ENCODE measurements around the gene STPG2.

Gene STPG2

GRCh38 chr4:97774347-97774989 is 368.8 kb downstream of the STPG2 start:
- Histone ChIP-seq H3K4me3 (ENCODE audit: low read depth in 1 of 2, low read length in 2 of 2) (no peak overlapping the region), H3K9me3 (ENCODE audit: low read length) (no peaks in the 10 kb centered on the region), H3K9ac (ENCODE audit: low read length) (no peak overlapping the region), H3K27me3 (ENCODE audit: control insufficient read depth in 1 of 2, insufficient read depth in 2 of 2, low read length in 2 of 2) (no peaks in the 10 kb centered on the region), H3K36me3 (ENCODE audit: insufficient read depth, low read length) (no peaks in the 10 kb centered on the region), H3K4me1 (ENCODE audit: insufficient read depth, low read length) (no peaks in the 10 kb centered on the region), H3K27ac (ENCODE audit: low read depth, low read length) (no peak overlapping the region)

GRCh38 chr4:97770222-97770621 is 373.1 kb downstream of the STPG2 start:
- Histone ChIP-seq H3K36me3 (ENCODE audit: insufficient read depth, low read length) (no peaks in the 10 kb centered on the region), H3K4me3 (ENCODE audit: low read depth in 1 of 2, low read length in 2 of 2) (no peak overlapping the region), H3K9me3 (ENCODE audit: low read length) (no peaks in the 10 kb centered on the region), H3K4me1 (ENCODE audit: insufficient read depth, low read length) (no peaks in the 10 kb centered on the region), H3K27me3 (ENCODE audit: control insufficient read depth in 1 of 2, insufficient read depth in 2 of 2, low read length in 2 of 2) (no peaks in the 10 kb centered on the region), H3K27ac (ENCODE audit: low read depth, low read length) (no peak overlapping the region), H3K9ac (ENCODE audit: low read length) (no peak overlapping the region)

GRCh38 chr4:97762115-97762512 is 381.2 kb downstream of the STPG2 start:
- no peak overlapping the region for H3K27ac ChIP-seq (ENCODE audit: low read depth, low read length)
- H3K36me3 ChIP-seq (ENCODE audit: insufficient read depth, low read length), result no peaks in the 10 kb centered on the region
- no peak overlapping the region for H3K4me3 ChIP-seq (ENCODE audit: low read depth in 1 of 2, low read length in 2 of 2)
- no peak overlapping the region for H3K9ac ChIP-seq (ENCODE audit: low read length)
- no peaks in the 10 kb centered on the region for H3K9me3 ChIP-seq (ENCODE audit: low read length)
- no peaks in the 10 kb centered on the region for H3K27me3 ChIP-seq (ENCODE audit: control insufficient read depth in 1 of 2, insufficient read depth in 2 of 2, low read length in 2 of 2)
- no peaks in the 10 kb centered on the region for H3K4me1 ChIP-seq (ENCODE audit: insufficient read depth, low read length)

- H3K9me3 ChIP-seq (ENCODE audit: low read length), result no peaks in the 10 kb centered on the region
- H3K27me3 ChIP-seq (ENCODE audit: control insufficient read depth in 1 of 2, insufficient read depth in 2 of 2, low read length in 2 of 2), result no peaks in the 10 kb centered on the region
- H3K27ac ChIP-seq (ENCODE audit: low read depth, low read length), result no peak overlapping the region
- H3K9ac ChIP-seq (ENCODE audit: low read length), result no peak overlapping the region
- H3K36me3 ChIP-seq (ENCODE audit: insufficient read depth, low read length), result no peaks in the 10 kb centered on the region
- H3K4me3 ChIP-seq (ENCODE audit: low read depth in 1 of 2, low read length in 2 of 2), result no peak overlapping the region
- no peaks in the 10 kb centered on the region for H3K4me1 ChIP-seq (ENCODE audit: insufficient read depth, low read length)
Observed at GRCh38 chr4:97761445-97762114, 381.7 kb downstream of the STPG2 start.

GRCh38 chr4:97759785-97760184 is 383.5 kb downstream of the STPG2 start:
- H3K4me3 ChIP-seq (ENCODE audit: low read depth in 1 of 2, low read length in 2 of 2), result no peak overlapping the region
- H3K4me1 ChIP-seq (ENCODE audit: insufficient read depth, low read length), result no peaks in the 10 kb centered on the region
- no peak overlapping the region for H3K9ac ChIP-seq (ENCODE audit: low read length)

GRCh38 chr4:97752599-97752998 is 390.7 kb downstream of the STPG2 start:
- H3K4me3 ChIP-seq (ENCODE audit: low read depth in 1 of 2, low read length in 2 of 2), result no peak overlapping the region
- no peaks in the 10 kb centered on the region for H3K36me3 ChIP-seq (ENCODE audit: insufficient read depth, low read length)
- no peaks in the 10 kb centered on the region for H3K4me1 ChIP-seq (ENCODE audit: insufficient read depth, low read length)
- H3K27ac ChIP-seq (ENCODE audit: low read depth, low read length), result no peak overlapping the region
- no peaks in the 10 kb centered on the region for H3K27me3 ChIP-seq (ENCODE audit: control insufficient read depth in 1 of 2, insufficient read depth in 2 of 2, low read length in 2 of 2)
- no peaks in the 10 kb centered on the region for H3K9me3 ChIP-seq (ENCODE audit: low read length)
- H3K9ac ChIP-seq (ENCODE audit: low read length), result no peak overlapping the region

More at GRCh38 chr4:97759785-97760184, 383.5 kb downstream of the STPG2 start:
- H3K27me3 ChIP-seq (ENCODE audit: control insufficient read depth in 1 of 2, insufficient read depth in 2 of 2, low read length in 2 of 2), result no peaks in the 10 kb centered on the region
- no peaks in the 10 kb centered on the region for H3K9me3 ChIP-seq (ENCODE audit: low read length)
- no peaks in the 10 kb centered on the region for H3K36me3 ChIP-seq (ENCODE audit: insufficient read depth, low read length)
- H3K27ac ChIP-seq (ENCODE audit: low read depth, low read length), result no peak overlapping the region

GRCh38 chr4:97747945-97748344 is 395.3 kb downstream of the STPG2 start:
- H3K9me3 ChIP-seq (ENCODE audit: low read length), result no peaks in the 10 kb centered on the region
- H3K27me3 ChIP-seq (ENCODE audit: control insufficient read depth in 1 of 2, insufficient read depth in 2 of 2, low read length in 2 of 2), result no peaks in the 10 kb centered on the region
- H3K36me3 ChIP-seq (ENCODE audit: insufficient read depth, low read length), result no peaks in the 10 kb centered on the region
- no peak overlapping the region for H3K4me3 ChIP-seq (ENCODE audit: low read depth in 1 of 2, low read length in 2 of 2)
- no peak overlapping the region for H3K9ac ChIP-seq (ENCODE audit: low read length)
- H3K27ac ChIP-seq (ENCODE audit: low read depth, low read length), result no peak overlapping the region
- H3K4me1 ChIP-seq (ENCODE audit: insufficient read depth, low read length), result no peaks in the 10 kb centered on the region

- H3K9me3 ChIP-seq (ENCODE audit: low read length), result no peaks in the 10 kb centered on the region
- H3K4me1 ChIP-seq (ENCODE audit: insufficient read depth, low read length), result no peaks in the 10 kb centered on the region
- H3K9ac ChIP-seq (ENCODE audit: low read length), result no peak overlapping the region
- H3K36me3 ChIP-seq (ENCODE audit: insufficient read depth, low read length), result no peaks in the 10 kb centered on the region
- H3K27ac ChIP-seq (ENCODE audit: low read depth, low read length), result no peak overlapping the region
- H3K4me3 ChIP-seq (ENCODE audit: low read depth in 1 of 2, low read length in 2 of 2), result no peak overlapping the region
- no peaks in the 10 kb centered on the region for H3K27me3 ChIP-seq (ENCODE audit: control insufficient read depth in 1 of 2, insufficient read depth in 2 of 2, low read length in 2 of 2)
Observed at GRCh38 chr4:97720869-97721432, 422.3 kb downstream of the STPG2 start.

- Histone ChIP-seq H3K4me1 (ENCODE audit: insufficient read depth, low read length) (no peaks in the 10 kb centered on the region), H3K9me3 (ENCODE audit: low read length) (no peaks in the 10 kb centered on the region), H3K27ac (ENCODE audit: low read depth, low read length) (no peak overlapping the region)
Observed at GRCh38 chr4:97691111-97691605, 452.1 kb downstream of the STPG2 start.

GRCh38 chr4:97670703-97671269 is 472.5 kb downstream of the STPG2 start:
- no peak overlapping the region for H3K9ac ChIP-seq (ENCODE audit: low read length)
- H3K36me3 ChIP-seq (ENCODE audit: insufficient read depth, low read length), result no peaks in the 10 kb centered on the region
- no peaks in the 10 kb centered on the region for H3K4me1 ChIP-seq (ENCODE audit: insufficient read depth, low read length)
- H3K27me3 ChIP-seq (ENCODE audit: control insufficient read depth in 1 of 2, insufficient read depth in 2 of 2, low read length in 2 of 2), result no peaks in the 10 kb centered on the region
- H3K27ac ChIP-seq (ENCODE audit: low read depth, low read length), result no peak overlapping the region
- no peaks in the 10 kb centered on the region for H3K9me3 ChIP-seq (ENCODE audit: low read length)
- no peak overlapping the region for H3K4me3 ChIP-seq (ENCODE audit: low read depth in 1 of 2, low read length in 2 of 2)

More at GRCh38 chr4:97691111-97691605, 452.1 kb downstream of the STPG2 start:
- Histone ChIP-seq H3K36me3 (ENCODE audit: insufficient read depth, low read length) (no peaks in the 10 kb centered on the region), H3K9ac (ENCODE audit: low read length) (no peak overlapping the region), H3K27me3 (ENCODE audit: control insufficient read depth in 1 of 2, insufficient read depth in 2 of 2, low read length in 2 of 2) (no peaks in the 10 kb centered on the region), H3K4me3 (ENCODE audit: low read depth in 1 of 2, low read length in 2 of 2) (no peak overlapping the region)

GRCh38 chr4:97665553-97665952 is 477.7 kb downstream of the STPG2 start:
- H3K9me3 ChIP-seq (ENCODE audit: low read length), result no peaks in the 10 kb centered on the region
- no peak overlapping the region for H3K27ac ChIP-seq (ENCODE audit: low read depth, low read length)
- no peaks in the 10 kb centered on the region for H3K4me1 ChIP-seq (ENCODE audit: insufficient read depth, low read length)
- no peak overlapping the region for H3K4me3 ChIP-seq (ENCODE audit: low read depth in 1 of 2, low read length in 2 of 2)
- H3K36me3 ChIP-seq (ENCODE audit: insufficient read depth, low read length), result no peaks in the 10 kb centered on the region
- no peaks in the 10 kb centered on the region for H3K27me3 ChIP-seq (ENCODE audit: control insufficient read depth in 1 of 2, insufficient read depth in 2 of 2, low read length in 2 of 2)
- H3K9ac ChIP-seq (ENCODE audit: low read length), result no peak overlapping the region
